Thyroid gland (tissue), 4 donors: ENCODE measurements around the gene ADGRF5. TPM values are rescaled to one million over a fixed set of nuclear protein-coding genes. Genes with fewer than 3 reads are reported as not detected.
"Not testable (repeated sequence)": the region's sequence is repeated elsewhere in the genome, so short reads cannot be mapped to it uniquely, and the experiment has no call there.

Source experiments
- DNase-seq, 2 donors: peaks; one replicate each; pipeline ENCODE4 v3.0.0-alpha.2; 2019
- H3K27ac ChIP-seq, 3 donors: fragments of 200-600 bp; sonication (generic); 1 replicate in 2 of 3; 2 replicates in 1 of 3; pipeline ENCODE4 v1.5.1; 2016 to 2019; ENCODE audit warnings: mild to moderate bottlenecking in 1 of 3, moderate library complexity in 1 of 3
- H3K27me3 ChIP-seq: fragments of 200-600 bp; sonication (generic); one replicate; pipeline ENCODE4 v1.5.1; 2019
- H3K36me3 ChIP-seq, 2 donors: fragments of 200-600 bp; sonication (generic); one replicate each; pipeline ENCODE4 v1.5.1; 2016 to 2019
- H3K4me1 ChIP-seq, 2 donors: fragments of 200-600 bp; sonication (generic); one replicate each; pipeline ENCODE4 v1.5.1; 2017 to 2019
- H3K4me3 ChIP-seq, 3 donors: fragments of 200-600 bp; sonication (generic); replicated peaks in 1 of 3; 1 replicate in 2 of 3; 2 replicates in 1 of 3; pipeline ENCODE4 v1.5.1; 2016; ENCODE audit warnings: mild to moderate bottlenecking in 1 of 3
- H3K9me3 ChIP-seq: fragments of 200-600 bp; sonication (generic); one replicate; pipeline ENCODE4 v1.5.1; 2017
- CTCF ChIP-seq, 6 experiments: fragments of 200-600 bp in 3 of 6; fragments of 450-650 bp in 3 of 6; sonication (generic) in 3 of 6; IDR thresholded peaks; one replicate each; pipeline ENCODE4 v1.5.1; 2016 to 2019; ENCODE audit warnings: antibody characterized with exemption in 6 of 6, mild to moderate bottlenecking in 2 of 6, inconsistent platforms in 1 of 6, moderate library complexity in 1 of 6
- POLR2A ChIP-seq, 2 donors: fragments of 450-650 bp; IDR thresholded peaks; one replicate each; pipeline ENCODE4 v1.6.1; 2017; ENCODE audit warnings: antibody characterized with exemption in 2 of 2, mild to moderate bottlenecking in 2 of 2, moderate library complexity in 1 of 2
- WGBS, 2 donors: methylation state at CpG; one replicate each; pipeline ENCODE4 v1.1.5; 2017; 5-methylcytosine and 5-hydroxymethylcytosine counted together
- intact Hi-C: fragments of 100-400 bp; cut with DNase I; formaldehyde crosslinking; loops from one replicate; pipeline ENCODE4 v1.15.1; 2023
- total RNA-seq, 4 donors: library from RNA; depleted of rRNA; stranded (reverse); fragments of >200 nt; gene quantifications; one replicate each; pipeline ENCODE4 v1.2.3, GENCODE V29; 2016

The ADGRF5 gene
- total RNA-seq, 4 donors from 2014 or later = 33.2 to 85.3 (median 51.2) TPM

- intact Hi-C loops, H3K9me3 ChIP-seq, H3K4me3 ChIP-seq, H3K27me3 ChIP-seq, H3K27ac ChIP-seq, H3K4me1 ChIP-seq: not testable (repeated sequence)
- peak; percentile 41 to 43 for DNase-seq
- 29 to 41% methylated on average over 1 of the region's 1 CpG for WGBS, 2 donors
- TF ChIP-seq CTCF (IDR thresholded peaks at IDR 0.05) = peak in 5 of 6 experiments; percentile 26 to 71 (median 47)
- H3K36me3 ChIP-seq = peaks cover 0 to 13% of the 10 kb centered on the region in 2 donors
These were observed 65.8 kb downstream of the ADGRF5 start for GRCh38 chr6:46855966-46856365.

GRCh38 chr6:46851576-46851975, 70.2 kb downstream of the ADGRF5 start:
- H3K9me3 ChIP-seq, H3K27ac ChIP-seq, H3K36me3 ChIP-seq, intact Hi-C loops, H3K4me3 ChIP-seq, DNase-seq, H3K27me3 ChIP-seq: not testable (repeated sequence)
- H3K4me1 ChIP-seq = peaks cover 0 to 15% of the 10 kb centered on the region in 2 donors
- WGBS, 2 donors = 55 to 71% methylated on average over 4 of the region's 4 CpGs

- Histone ChIP-seq H3K4me1 (peaks cover 0 to 15% of the 10 kb centered on the region in 2 donors), H3K36me3 (no peaks in the 10 kb centered on the region), H3K27ac (no peak overlapping the region), H3K27me3 (no peaks in the 10 kb centered on the region), H3K9me3 (no peaks in the 10 kb centered on the region), H3K4me3 (no peak overlapping the region)
- TF ChIP-seq POLR2A (IDR thresholded peaks at IDR 0.05) (no peak), CTCF (IDR thresholded peaks at IDR 0.05) (no peak)
- DNase-seq = no peak
- WGBS, 2 donors = 82 to 86% methylated on average over 2 of the region's 2 CpGs
- intact Hi-C loops = no loop called here
These were observed 70.9 kb downstream of the ADGRF5 start for GRCh38 chr6:46850792-46851191.

GRCh38 chr6:46849361-46849690, 72.4 kb downstream of the ADGRF5 start:
- H3K4me3 ChIP-seq = no peak overlapping the region
- no peaks in the 10 kb centered on the region for H3K36me3 ChIP-seq
- DNase-seq = no peak
- TF ChIP-seq POLR2A (IDR thresholded peaks at IDR 0.05) (no peak), CTCF (IDR thresholded peaks at IDR 0.05) (no peak)
- no peaks in the 10 kb centered on the region for H3K9me3 ChIP-seq
- H3K27me3 ChIP-seq = no peaks in the 10 kb centered on the region
- intact Hi-C loops = loop anchor here (5.0 kb wide), 2 partner anchors 143 to 198 kb away; no protein-coding TSS in a partner anchor
- 36 to 37% methylated on average over 5 of the region's 5 CpGs for WGBS, 2 donors
- H3K4me1 ChIP-seq = peaks cover 0 to 14% of the 10 kb centered on the region in 2 donors
- H3K27ac ChIP-seq = no peak overlapping the region

- peak; percentile 78 to 97 (median 96) for TF ChIP-seq CTCF (IDR thresholded peaks at IDR 0.05)
- TF ChIP-seq POLR2A (IDR thresholded peaks at IDR 0.05) = no peak
These were observed 72.9 kb downstream of the ADGRF5 start for GRCh38 chr6:46848684-46849360.

More at GRCh38 chr6:46848684-46849360, 72.9 kb downstream of the ADGRF5 start:
- Histone ChIP-seq H3K4me3 (no peak overlapping the region), H3K27ac (no peak overlapping the region), H3K4me1 (peaks cover 0 to 10% of the 10 kb centered on the region in 2 donors), H3K9me3 (no peaks in the 10 kb centered on the region), H3K36me3 (no peaks in the 10 kb centered on the region), H3K27me3 (no peaks in the 10 kb centered on the region)
- WGBS, 2 donors = 9% methylated on average over 25 of the region's 25 CpGs
- intact Hi-C loops = loop anchor here (5.0 kb wide), 2 partner anchors 143 to 198 kb away; no protein-coding TSS in a partner anchor
- DNase-seq = peak; percentile 81 to 85
